Amygdala (tissue), 56 donors: ENCODE measurements around the gene TBCD.
"Not testable (repeated sequence)": the region's sequence is repeated elsewhere in the genome, so short reads cannot be mapped to it uniquely, and the experiment has no call there.

Source experiments
- DNase-seq, 56 donors: peaks; one replicate each; lab custom pipeline; 2025; lab: John Stamatoyannopoulos, UW

Gene TBCD

GRCh38 chr17:82973456-82974135, 221.7 kb downstream of the TBCD start:
- DNase-seq: no peak

- DNase-seq: no peak
Observed at GRCh38 chr17:82974136-82974952, 222.5 kb downstream of the TBCD start.

- no peak for DNase-seq
Observed at GRCh38 chr17:82976982-82977488, 225.2 kb downstream of the TBCD start.

- no peak for DNase-seq
Observed at GRCh38 chr17:82977606-82978005, 225.7 kb downstream of the TBCD start.

GRCh38 chr17:82978765-82979349, 227.0 kb downstream of the TBCD start:
- DNase-seq: no peak

- no peak for DNase-seq
Observed at GRCh38 chr17:82979718-82980117, 227.9 kb downstream of the TBCD start.

GRCh38 chr17:82980632-82981031, 228.8 kb downstream of the TBCD start:
- DNase-seq: no peak

GRCh38 chr17:82981141-82981730, 229.4 kb downstream of the TBCD start:
- no peak for DNase-seq

GRCh38 chr17:82983510-82984248, 231.8 kb downstream of the TBCD start:
- DNase-seq: no peak

GRCh38 chr17:82984249-82984617, 232.4 kb downstream of the TBCD start:
- DNase-seq: not testable (repeated sequence)

- no peak for DNase-seq
Observed at GRCh38 chr17:82984751-82985427, 233.0 kb downstream of the TBCD start.

GRCh38 chr17:82985428-82985805, 233.6 kb downstream of the TBCD start:
- no peak for DNase-seq

- DNase-seq: no peak
Observed at GRCh38 chr17:82985973-82986372, 234.1 kb downstream of the TBCD start.

- not testable (repeated sequence) for DNase-seq
Observed at GRCh38 chr17:82989051-82989450, 237.2 kb downstream of the TBCD start.

- DNase-seq: no peak
Observed at GRCh38 chr17:82989881-82990280, 238.0 kb downstream of the TBCD start.

GRCh38 chr17:82993005-82993404, 241.1 kb downstream of the TBCD start:
- no peak for DNase-seq
